HG02571 (cell line): ENCODE data around the gene SCCPDH.
"Not testable (repeated sequence)": the region's sequence is repeated elsewhere in the genome, so short reads cannot be mapped to it uniquely, and the experiment has no call there.

Experiments used
- ATAC-seq: cut with Tn5 transposase; IDR thresholded peaks from one replicate; pipeline ENCODE4 v1.9.1; 2021; ENCODE audit warnings: mild to moderate bottlenecking, moderate library complexity; ENCODE audit not compliant: unreplicated experiment

SCCPDH gene

DNA sequence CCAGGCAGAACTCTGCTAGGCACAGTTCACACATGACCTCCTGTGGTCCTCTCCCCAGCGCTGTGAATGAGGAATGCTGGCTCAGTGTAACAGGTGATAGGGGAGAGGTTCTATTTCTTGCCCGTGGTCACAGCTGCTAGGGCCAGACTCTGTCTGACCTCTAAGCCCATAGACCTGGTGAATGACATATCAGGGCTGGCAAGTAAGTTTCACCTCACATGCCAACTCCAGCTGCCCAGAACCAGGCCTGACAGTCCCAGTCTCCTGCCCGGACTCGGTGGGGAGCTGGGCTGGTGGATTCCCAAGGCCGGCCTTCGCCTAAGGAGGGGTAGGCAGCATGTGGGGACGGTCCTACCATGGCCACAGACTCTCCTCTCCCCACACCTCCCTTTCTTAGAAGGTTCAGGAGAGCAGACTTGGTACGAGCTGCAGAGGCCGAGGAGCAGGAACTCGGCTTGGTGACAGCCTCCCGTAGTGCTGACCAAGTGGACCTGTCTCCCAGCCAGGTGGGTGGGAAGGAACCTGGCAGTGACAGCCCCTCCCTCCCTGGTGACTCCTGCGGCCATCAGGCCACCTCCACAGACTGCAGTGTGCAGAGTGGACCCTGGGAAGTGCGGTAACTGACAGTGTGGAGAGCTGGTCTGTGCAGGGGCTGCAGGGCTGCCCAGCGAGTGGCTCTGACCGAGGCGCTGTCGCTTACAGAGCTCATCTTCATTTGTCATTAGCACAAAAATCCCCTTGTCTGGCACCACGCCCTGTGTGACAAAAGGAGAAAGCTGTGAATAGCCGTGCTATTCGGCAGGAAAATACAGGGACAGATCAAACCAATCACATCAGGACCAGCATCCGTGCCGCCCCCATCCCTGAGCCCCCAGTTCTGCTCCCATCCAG is 74.6 kb downstream of the SCCPDH start:
- ATAC-seq = no peak

- no peak for ATAC-seq
Observed at GRCh38 chr1:246800356-246800755, 76.1 kb downstream of the SCCPDH start.

GRCh38 chr1:246800756-246801155 is 76.5 kb downstream of the SCCPDH start:
- no peak for ATAC-seq

GRCh38 chr1:246801241-246802020 is 77.2 kb downstream of the SCCPDH start:
- no peak for ATAC-seq

- no peak for ATAC-seq
Observed at GRCh38 chr1:246803373-246803772, 79.2 kb downstream of the SCCPDH start.

DNA sequence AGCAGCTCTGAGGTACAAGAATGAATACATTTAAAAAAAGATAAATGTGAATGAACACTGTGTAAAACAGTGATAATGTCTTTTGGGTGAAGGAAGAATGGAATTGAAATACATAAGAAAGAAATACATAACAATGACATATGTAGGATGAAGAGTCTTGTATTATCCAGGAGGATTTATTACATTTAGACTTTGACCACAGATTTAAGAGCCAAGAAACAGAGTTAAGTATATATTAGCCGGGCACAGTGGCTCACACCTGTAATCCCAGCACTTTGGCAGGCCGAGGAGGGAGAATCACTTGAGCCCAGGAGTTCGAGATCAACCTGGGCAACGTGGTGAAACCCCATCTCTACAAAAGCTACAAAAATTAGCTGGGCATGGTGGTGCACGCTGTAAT is 79.7 kb downstream of the SCCPDH start:
- no peak for ATAC-seq

DNA sequence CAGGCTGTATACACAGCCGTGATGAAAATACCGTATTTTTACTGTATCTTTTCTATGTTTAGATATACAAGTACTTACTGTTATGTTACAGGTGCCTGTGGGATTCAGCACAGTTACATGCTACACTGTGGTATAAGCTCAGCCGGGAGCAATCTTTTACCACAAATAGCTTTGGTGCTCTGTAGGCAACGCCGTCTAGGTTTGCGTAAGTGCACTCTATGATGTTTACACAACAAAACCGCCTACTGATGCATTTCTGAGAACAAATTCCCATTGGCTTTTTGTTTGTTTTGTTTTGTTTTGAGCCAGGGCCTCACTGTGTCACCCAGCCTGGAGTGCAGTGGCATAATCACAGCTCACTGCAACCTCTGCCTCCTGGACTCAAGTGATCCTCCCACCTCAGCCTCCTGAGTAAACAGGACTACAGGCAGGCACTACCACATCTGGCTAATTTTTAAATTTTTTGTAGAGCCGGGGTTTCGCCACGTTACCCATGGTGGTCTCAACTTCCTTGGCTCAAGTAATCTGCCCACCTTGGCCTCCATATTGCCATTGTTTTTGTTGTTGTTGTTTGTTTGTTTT is 81.0 kb downstream of the SCCPDH start:
- no peak for ATAC-seq

- no peak for ATAC-seq
Observed at GRCh38 chr1:246809473-246809872, 85.3 kb downstream of the SCCPDH start.

DNA sequence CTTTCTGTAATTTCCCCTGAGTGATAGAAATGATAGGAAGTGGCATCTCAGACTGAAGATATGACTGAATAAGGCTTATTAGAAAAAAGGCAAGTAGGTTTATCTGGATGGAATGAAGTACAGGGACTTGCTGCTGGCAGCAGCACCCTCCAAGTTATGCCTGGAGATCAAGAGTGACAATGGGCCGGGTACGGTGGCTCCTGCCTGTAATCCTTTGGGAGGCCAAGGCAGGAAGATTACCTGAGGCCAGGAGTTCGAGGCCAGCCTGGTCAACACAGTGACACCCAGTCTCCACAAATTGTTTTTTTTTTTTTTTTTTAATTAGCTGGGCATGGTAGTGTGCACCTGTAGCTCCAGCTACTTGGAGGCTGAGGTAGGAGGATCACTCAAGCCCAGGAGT is 87.8 kb downstream of the SCCPDH start:
- no peak for ATAC-seq

DNA sequence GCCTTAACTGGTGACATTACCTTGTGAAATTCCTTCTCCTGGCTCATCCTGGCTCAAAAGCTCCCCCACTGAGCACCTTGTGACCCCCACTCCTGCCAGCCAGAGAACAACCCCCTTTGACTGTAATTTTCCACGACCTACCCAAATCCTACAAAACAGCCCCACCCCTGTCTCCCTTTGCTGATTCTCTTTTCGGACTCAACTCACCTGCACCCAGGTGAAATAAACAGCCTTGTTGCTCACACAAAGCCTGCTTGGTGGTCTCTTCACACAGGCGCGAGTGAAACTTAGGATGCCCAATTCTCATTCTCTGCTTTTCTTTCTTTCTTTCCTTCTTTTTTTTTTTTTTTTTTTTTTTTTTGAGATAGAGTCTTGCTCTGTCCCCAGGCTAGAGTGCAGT is 89.1 kb downstream of the SCCPDH start:
- ATAC-seq = not testable (repeated sequence)

- ATAC-seq = no peak
Observed at GRCh38 chr1:246814890-246815289, 90.7 kb downstream of the SCCPDH start.

- no peak for ATAC-seq
Observed at GRCh38 chr1:246815693-246816270, 91.6 kb downstream of the SCCPDH start.
